ENCODE measurements around the gene RPL6.

RPL6 gene

DNA sequence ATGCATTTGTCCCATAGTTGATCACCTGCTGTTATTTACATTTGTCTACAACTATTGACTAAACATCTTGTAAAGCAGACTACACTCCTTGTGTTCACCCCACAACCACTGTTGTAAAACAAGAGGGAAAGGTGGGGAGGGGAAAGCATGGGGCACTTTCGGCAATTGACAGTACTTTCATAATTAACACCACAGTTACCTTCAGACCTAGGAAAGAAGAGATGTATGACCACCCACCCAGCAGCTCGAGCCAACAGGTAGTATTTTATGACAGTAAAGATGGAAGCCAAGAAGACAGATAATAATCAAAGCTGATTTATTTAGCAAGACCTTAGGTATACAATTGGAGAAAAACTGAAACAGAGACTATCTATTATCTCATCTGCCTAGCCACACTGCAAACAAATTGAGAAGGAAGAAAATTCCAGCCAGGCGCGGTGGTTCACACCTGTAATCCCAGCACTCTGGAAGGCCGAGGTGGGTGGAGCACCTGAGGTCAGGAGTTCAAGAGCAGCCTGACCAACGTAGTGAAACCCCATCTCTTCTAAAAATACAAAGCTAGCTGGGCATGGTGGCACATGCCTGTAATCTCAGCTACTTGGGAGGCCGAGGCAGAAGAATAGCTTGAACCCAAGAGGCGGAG, 38.4 kb downstream of the RPL6 start:
- TF ChIP-seq, protein P1, sequence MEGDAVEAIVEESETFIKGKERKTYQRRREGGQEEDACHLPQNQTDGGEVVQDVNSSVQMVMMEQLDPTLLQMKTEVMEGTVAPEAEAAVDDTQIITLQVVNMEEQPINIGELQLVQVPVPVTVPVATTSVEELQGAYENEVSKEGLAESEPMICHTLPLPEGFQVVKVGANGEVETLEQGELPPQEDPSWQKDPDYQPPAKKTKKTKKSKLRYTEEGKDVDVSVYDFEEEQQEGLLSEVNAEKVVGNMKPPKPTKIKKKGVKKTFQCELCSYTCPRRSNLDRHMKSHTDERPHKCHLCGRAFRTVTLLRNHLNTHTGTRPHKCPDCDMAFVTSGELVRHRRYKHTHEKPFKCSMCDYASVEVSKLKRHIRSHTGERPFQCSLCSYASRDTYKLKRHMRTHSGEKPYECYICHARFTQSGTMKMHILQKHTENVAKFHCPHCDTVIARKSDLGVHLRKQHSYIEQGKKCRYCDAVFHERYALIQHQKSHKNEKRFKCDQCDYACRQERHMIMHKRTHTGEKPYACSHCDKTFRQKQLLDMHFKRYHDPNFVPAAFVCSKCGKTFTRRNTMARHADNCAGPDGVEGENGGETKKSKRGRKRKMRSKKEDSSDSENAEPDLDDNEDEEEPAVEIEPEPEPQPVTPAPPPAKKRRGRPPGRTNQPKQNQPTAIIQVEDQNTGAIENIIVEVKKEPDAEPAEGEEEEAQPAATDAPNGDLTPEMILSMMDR (IDR thresholded peaks at IDR 0.05; ENCODE audit: insufficient read depth, low read depth, low read length, missing control alignments): no peak
- no peak overlapping the region for H3K4me3 ChIP-seq (ENCODE audit: low read length)
- DNase-seq (ENCODE audit: low read depth): no peak

DNA sequence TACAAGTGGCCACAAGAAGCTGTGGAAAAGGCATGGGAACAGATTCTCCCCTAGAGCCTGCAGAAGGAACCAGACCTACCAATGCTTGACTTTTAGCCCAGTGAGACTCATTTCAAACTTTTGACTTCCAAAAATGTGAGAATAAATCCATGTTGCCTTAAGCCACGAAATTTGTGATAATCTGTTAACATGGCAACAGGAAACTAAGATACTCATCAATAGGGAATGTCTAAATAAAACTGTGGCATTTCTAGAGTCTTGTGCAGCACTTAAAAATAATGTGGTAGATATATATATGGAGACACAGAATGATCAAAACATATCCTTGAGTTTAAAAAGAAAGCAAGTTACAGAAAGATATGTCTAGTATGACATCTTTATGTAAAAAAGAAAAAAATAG, 39.2 kb downstream of the RPL6 start:
- DNase-seq (ENCODE audit: low read depth): no peak
- H3K4me3 ChIP-seq (ENCODE audit: low read length): no peak overlapping the region
- TF ChIP-seq, protein P1 (IDR thresholded peaks at IDR 0.05; ENCODE audit: insufficient read depth, low read depth, low read length, missing control alignments): no peak

DNA sequence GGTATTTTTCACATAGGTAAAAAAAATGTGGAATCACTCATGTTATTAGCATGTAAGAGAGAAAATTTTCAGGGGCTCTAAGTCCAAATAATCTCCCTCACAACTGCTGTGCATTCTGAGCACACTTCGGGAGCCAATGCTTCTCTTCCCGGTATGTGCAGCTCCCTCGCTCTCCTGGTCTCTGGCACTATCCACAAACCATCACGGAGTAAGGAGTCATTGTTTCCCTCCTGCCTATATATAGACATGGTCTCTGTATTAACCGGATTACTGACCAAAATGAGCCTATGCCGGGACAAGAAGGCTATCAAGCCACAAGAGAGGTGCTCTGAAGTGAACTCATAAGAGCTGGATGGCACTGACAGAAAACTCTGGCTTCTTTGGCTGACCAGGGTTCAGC, 40.5 kb downstream of the RPL6 start:
- no peak for DNase-seq (ENCODE audit: low read depth)
- TF ChIP-seq, protein P1 (IDR thresholded peaks at IDR 0.05; ENCODE audit: insufficient read depth, low read depth, low read length, missing control alignments): no peak
- H3K4me3 ChIP-seq (ENCODE audit: low read length): no peak overlapping the region

DNA sequence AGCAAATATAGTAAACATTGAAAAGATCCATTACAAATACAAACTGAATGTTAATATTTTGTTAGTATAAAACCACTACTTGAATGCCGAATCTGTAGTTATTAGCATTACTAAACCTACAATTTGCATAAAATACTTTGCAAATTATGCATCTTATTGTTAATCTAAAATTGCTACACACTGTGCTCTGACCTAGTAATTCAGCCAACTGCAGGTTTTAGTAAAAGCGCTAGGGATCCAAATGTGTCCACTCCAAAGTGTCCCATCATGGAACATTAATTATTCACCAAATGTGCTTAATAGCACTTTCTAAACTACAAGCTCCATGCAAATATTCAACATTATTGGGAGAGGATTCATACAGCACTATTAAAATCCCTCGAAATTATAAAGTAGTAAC, 41.4 kb downstream of the RPL6 start:
- DNase-seq (ENCODE audit: low read depth): no peak
- H3K4me3 ChIP-seq (ENCODE audit: low read length): no peak overlapping the region
- TF ChIP-seq, protein P1 (IDR thresholded peaks at IDR 0.05; ENCODE audit: insufficient read depth, low read depth, low read length, missing control alignments): no peak

DNA sequence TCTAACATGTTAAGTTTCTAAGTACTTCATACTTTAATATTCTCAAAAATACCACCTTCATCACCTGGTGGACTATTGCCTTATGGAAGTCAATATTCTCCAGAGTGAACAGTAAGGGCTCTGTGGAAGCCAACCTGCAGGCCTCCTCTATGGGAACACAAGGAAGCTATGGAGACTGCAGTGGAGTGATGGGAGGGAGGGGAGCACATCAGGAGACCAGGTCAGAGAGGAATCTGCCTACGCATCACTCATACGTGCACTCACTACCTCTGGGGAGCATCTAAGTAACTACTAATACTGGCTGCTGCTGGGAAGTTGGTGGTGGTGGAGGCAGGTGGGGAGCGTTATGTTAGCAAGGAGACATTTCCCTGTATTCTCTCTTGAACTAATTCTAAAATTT, 47.1 kb downstream of the RPL6 start:
- no peak for DNase-seq (ENCODE audit: low read depth)
- TF ChIP-seq, protein P1 (IDR thresholded peaks at IDR 0.05; ENCODE audit: insufficient read depth, low read depth, low read length, missing control alignments): no peak
- no peak overlapping the region for H3K4me3 ChIP-seq (ENCODE audit: low read length)

DNA sequence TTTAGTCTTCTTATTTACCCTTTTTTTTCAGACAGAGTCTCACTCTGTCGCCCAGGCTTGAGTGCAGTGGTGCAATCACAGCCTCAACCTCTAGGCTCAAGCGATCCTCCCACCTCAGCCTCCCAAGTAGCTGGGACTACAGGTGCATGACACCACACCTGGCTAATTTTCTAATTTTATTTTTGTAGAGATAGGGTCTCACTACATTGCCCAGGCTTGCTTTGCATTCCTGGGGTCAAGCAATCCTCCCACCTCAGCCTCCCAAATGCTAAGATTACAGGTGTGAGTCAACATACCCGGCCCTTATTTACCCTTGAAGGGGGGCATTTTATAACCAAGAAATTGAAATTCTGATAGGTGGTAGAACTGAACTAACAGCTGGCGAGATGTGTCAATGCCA, 48.1 kb downstream of the RPL6 start:
- TF ChIP-seq, protein P1 (IDR thresholded peaks at IDR 0.05; ENCODE audit: insufficient read depth, low read depth, low read length, missing control alignments): no peak
- H3K4me3 ChIP-seq (ENCODE audit: low read length): no peak overlapping the region
- DNase-seq (ENCODE audit: low read depth): no peak

DNA sequence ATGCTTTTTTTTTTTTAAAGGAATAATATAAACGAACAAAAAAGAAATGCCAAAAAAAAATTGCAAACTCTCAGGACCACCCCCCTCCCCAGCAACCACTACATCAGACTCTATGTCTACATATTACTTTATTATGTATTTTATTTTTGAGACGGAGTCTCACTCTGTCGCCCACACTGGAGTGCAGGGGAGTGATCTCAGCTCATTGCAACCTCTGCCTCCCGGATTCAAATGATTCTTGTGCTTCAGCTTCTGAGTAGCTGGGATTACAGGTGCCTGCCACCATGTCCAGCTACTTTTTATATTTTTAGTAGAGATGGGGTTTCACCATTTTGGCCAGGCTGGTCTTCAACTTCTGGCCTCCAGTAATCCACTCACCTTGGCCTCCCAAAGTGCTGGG, 50.1 kb downstream of the RPL6 start:
- no peak overlapping the region for H3K4me3 ChIP-seq (ENCODE audit: low read length)
- DNase-seq (ENCODE audit: low read depth): no peak
- TF ChIP-seq, protein P1 (IDR thresholded peaks at IDR 0.05; ENCODE audit: insufficient read depth, low read depth, low read length, missing control alignments): no peak
